ENCODE measurements around the gene ESPN.

GRCh38 chr1:6495041-6495441 lies 70.5 kb downstream of the ESPN start:
- TF ChIP-seq POLR2AphosphoS5 (IDR thresholded peaks at IDR 0.05; ENCODE audit: low read depth, low read length) (no peak), POLR2A (IDR thresholded peaks at IDR 0.05; ENCODE audit: low read depth, low read length) (no peak), TAF1 (IDR thresholded peaks at IDR 0.05; ENCODE audit: borderline replicate concordance, low read depth, low read length) (no peak)

All from GM12892 (cell line).